LNCaP clone FGC (cell line): ENCODE results near the gene OR13J1.

ENCODE experiments used
- DNase-seq: peaks from one replicate; pipeline ENCODE4 v3.0.0-alpha.2; 2011; ENCODE audit warnings: low read depth
- H3K4me3 ChIP-seq: 2 replicates; pipeline ENCODE4 v1.5.1; 2011; ENCODE audit warnings: mild to moderate bottlenecking, low read depth, low read length, control low read depth
- CTCF ChIP-seq: IDR thresholded peaks from 2 replicates; pipeline ENCODE4 v1.5.1; 2012; ENCODE audit warnings: mild to moderate bottlenecking; ENCODE audit not compliant: control insufficient read depth, insufficient read depth; ENCODE audit errors: extremely low read depth

OR13J1 gene

DNA sequence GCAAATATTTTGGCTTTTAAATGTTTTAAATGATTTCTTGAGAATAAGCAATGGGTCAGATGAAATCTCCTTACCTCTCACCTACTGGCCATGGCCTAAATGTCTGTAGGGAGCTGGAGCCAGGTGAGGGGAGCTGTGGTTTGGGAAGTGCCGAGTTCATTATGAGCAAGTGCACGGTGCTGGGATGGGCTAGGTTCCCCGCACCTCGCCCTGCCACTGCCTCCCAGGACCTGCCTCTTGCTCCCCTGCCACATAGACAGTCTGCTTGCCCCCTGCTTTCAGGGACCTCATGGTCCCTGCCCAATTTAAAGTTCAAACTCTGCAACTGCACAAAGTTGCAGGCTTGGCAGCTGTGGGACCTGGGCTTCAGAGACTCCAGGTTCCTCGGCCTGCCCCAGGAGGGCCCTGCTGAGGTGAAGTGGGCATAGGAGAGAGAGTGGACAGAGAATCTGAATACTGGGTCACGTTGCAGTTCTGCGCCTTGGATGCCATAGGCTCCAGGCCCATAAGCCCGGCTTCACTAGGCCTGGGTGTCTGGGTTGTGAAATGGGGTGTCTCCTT lies 5.4 kb downstream of the OR13J1 start:
- DNase-seq = no peak
- H3K4me3 ChIP-seq = no peak overlapping the region
- TF ChIP-seq CTCF = no peak

DNA sequence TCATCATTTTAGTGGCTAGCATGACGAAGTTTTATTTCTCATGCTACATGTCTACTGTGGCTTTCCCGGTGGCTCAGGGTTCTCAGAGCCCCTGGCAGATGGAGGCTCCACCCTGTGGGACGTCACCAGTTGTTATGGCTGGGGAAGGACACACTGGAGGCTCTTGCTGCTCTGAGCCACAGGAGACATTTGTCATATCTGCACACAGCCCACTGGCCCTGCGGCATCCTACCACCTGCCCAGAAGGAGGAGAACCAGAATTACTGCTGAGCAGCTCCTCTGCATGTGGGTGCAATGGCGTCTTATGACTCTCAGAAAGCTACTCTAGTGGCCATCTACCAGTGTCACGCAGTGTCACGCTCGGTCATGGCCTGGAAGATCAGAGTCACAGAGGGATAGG lies 6.6 kb downstream of the OR13J1 start:
- no peak for TF ChIP-seq CTCF
- H3K4me3 ChIP-seq = no peak overlapping the region
- DNase-seq = no peak

- DNase-seq = no peak
- H3K4me3 ChIP-seq = no peak overlapping the region
- no peak for TF ChIP-seq CTCF
Observed at GRCh38 chr9:35862328-35862727, 7.9 kb downstream of the OR13J1 start.

DNA sequence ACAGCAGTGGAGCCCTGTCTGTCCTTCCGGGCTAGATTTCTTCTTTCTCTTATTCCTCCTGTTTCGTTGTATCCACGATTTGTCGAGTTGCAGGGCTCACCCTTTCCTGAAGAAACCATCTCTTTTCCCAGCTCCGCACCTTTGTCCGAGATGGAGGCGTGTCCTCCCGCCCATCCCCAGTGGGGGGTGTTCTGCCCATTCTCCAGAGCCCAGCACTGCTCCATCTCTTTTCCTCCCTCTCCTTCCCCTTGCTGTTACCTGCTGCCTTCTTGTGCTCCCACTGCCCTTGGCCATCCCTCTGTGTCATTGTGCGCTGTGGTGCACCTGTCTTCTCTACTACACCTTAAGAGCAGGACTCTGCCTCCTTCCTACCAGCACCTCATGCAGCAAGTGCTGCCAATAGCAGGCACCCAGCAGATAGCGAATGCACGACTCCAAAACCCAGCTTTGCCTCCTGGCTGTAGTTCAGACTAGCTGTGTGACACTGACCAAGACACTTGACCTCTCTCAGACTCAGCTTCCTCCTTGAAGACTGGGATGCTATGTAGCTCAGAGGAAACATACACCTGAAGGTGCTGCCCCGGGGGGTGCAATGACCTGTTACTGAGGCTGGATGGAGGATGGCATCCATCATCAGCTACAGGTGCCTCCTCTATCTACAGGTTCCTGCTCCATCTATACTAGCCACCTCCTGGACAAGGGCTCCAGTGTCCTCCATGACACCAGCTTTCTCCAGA lies 8.9 kb downstream of the OR13J1 start:
- no peak for TF ChIP-seq CTCF
- H3K4me3 ChIP-seq = no peak overlapping the region
- no peak for DNase-seq

DNA sequence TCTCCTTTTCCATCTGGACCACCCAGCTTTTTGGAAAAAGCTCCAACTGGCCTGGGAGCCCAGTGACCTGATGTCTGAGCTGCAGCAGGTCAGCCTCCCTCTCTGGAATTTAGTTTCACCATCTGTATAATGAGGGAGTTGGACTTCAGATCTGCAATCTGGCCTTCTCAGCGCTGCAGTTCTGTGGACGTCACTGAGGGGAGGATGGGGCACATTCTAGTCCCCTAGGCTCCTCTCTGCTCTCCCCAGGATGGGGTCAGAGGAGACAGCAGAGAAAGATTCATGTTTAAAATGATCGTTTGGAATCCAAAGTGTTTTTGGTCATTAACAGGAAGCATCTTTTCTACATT lies 10.2 kb downstream of the OR13J1 start:
- H3K4me3 ChIP-seq = no peak overlapping the region
- no peak for DNase-seq
- TF ChIP-seq CTCF = no peak

DNA sequence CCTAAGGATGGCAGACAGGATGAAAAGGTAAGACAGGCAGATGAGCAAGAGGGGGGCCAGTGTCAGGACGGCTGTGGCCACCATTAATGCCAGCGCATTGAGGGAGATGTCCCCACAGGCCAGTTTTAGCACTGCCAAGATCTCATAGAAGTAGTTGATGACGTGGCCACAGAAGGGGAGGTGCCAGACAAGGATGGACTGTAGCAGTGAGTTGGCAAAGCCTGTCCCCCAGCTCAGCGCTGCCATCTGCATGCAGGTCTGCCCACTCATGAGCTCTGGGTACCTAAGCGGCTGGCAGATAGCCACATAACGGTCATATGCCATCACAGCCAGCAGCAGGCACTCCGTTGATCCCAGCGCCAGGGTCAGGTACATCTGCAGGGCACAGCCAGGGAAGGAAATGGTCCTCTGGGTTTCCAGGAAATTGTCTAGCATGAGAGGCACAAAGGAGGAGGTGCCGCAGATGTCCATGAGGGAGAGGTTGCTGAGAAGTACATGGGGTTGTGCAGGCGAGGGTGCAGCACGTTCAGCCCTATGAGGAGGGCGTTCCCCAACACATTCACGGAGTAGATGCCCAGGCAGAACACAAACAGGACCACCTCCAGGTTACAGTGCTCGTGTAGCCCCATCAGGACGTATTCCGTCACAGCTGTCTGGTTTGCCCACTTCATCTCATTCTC lies 10.8 kb downstream of the OR13J1 start:
- peak; percentile 14; the same call in 1 of the 2 replicates for TF ChIP-seq CTCF
- no peak for DNase-seq

More for the DNA sequence above, 10.8 kb downstream of the OR13J1 start:
- H3K4me3 ChIP-seq = no peak overlapping the region
